Measurements from ENCODE around the gene MSRB2. TPM values are rescaled to one million over a fixed set of nuclear protein-coding genes. Genes with fewer than 3 reads are reported as not detected.

MSRB2 gene
- total and polyA plus RNA-seq, 2 experiments from 2014 or later, result 9.5 to 34.6 TPM

DNA sequence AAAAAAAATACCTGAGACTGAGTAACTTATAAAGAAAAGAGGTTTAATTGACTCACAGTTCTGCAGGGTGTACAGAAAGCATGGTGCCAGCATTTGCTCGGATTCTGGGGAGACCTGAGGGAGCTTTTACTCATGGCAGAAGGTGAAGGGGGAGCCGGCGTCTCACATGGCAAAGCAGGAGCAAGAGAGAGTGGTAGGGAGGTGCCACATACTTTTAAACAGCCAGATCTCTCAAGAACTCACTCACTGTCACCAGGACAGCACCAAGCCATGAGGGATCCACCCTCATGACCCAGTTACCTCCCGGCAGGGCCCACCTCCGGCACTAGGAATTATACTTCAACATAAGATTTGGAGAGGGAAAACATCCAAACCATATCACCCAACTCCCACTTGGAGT, 25.8 kb downstream of the MSRB2 start:
- no peak for ATAC-seq
- no peak overlapping the region for H3K4me3 Mint-ChIP-seq
- H3K27me3 ChIP-seq (ENCODE audit: insufficient read depth), result no peaks in the 10 kb centered on the region
- no peaks in the 10 kb centered on the region for H3K9me2 ChIP-seq (ENCODE audit: insufficient read depth)
- TF ChIP-seq, protein P1, sequence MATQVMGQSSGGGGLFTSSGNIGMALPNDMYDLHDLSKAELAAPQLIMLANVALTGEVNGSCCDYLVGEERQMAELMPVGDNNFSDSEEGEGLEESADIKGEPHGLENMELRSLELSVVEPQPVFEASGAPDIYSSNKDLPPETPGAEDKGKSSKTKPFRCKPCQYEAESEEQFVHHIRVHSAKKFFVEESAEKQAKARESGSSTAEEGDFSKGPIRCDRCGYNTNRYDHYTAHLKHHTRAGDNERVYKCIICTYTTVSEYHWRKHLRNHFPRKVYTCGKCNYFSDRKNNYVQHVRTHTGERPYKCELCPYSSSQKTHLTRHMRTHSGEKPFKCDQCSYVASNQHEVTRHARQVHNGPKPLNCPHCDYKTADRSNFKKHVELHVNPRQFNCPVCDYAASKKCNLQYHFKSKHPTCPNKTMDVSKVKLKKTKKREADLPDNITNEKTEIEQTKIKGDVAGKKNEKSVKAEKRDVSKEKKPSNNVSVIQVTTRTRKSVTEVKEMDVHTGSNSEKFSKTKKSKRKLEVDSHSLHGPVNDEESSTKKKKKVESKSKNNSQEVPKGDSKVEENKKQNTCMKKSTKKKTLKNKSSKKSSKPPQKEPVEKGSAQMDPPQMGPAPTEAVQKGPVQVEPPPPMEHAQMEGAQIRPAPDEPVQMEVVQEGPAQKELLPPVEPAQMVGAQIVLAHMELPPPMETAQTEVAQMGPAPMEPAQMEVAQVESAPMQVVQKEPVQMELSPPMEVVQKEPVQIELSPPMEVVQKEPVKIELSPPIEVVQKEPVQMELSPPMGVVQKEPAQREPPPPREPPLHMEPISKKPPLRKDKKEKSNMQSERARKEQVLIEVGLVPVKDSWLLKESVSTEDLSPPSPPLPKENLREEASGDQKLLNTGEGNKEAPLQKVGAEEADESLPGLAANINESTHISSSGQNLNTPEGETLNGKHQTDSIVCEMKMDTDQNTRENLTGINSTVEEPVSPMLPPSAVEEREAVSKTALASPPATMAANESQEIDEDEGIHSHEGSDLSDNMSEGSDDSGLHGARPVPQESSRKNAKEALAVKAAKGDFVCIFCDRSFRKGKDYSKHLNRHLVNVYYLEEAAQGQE (IDR thresholded peaks at IDR 0.05; ENCODE audit: unreplicated experiment), result no peak
- TF ChIP-seq ZNF462 (CRISPR knock-in tag; IDR thresholded peaks at IDR 0.05), result no peak
- TF ChIP-seq STAT1 (IDR thresholded peaks at IDR 0.05; ENCODE audit: unreplicated experiment), result no peak
- no peak for TF ChIP-seq ETS1 (IDR thresholded peaks at IDR 0.05)
- no peak for TF ChIP-seq CREB1 (CRISPR knock-in tag; IDR thresholded peaks at IDR 0.05; ENCODE audit: low read depth)
- TF ChIP-seq NANOG (IDR thresholded peaks at IDR 0.05; ENCODE audit: borderline replicate concordance), result no peak
- no peak for TF ChIP-seq ZNF114 (CRISPR knock-in tag; IDR thresholded peaks at IDR 0.05)
- TF ChIP-seq JUNB (IDR thresholded peaks at IDR 0.05; ENCODE audit: unreplicated experiment), result no peak
- TF ChIP-seq, protein P2, sequence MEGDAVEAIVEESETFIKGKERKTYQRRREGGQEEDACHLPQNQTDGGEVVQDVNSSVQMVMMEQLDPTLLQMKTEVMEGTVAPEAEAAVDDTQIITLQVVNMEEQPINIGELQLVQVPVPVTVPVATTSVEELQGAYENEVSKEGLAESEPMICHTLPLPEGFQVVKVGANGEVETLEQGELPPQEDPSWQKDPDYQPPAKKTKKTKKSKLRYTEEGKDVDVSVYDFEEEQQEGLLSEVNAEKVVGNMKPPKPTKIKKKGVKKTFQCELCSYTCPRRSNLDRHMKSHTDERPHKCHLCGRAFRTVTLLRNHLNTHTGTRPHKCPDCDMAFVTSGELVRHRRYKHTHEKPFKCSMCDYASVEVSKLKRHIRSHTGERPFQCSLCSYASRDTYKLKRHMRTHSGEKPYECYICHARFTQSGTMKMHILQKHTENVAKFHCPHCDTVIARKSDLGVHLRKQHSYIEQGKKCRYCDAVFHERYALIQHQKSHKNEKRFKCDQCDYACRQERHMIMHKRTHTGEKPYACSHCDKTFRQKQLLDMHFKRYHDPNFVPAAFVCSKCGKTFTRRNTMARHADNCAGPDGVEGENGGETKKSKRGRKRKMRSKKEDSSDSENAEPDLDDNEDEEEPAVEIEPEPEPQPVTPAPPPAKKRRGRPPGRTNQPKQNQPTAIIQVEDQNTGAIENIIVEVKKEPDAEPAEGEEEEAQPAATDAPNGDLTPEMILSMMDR (conservative IDR thresholded peaks at IDR 0.05; ENCODE audit: low read depth in 2 of 2), result no peak
- no peak for TF ChIP-seq POLR2AphosphoS5 (IDR thresholded peaks at IDR 0.05; ENCODE audit: low read depth)
- no peak overlapping the region for H3K27ac Mint-ChIP-seq
- no peak overlapping the region for H3K4me2 ChIP-seq
- H3K9me3 Mint-ChIP-seq, result no peaks in the 10 kb centered on the region
- H2AFZ ChIP-seq, result no peak overlapping the region
- no peak overlapping the region for H3K4me3 ChIP-seq
- DNase-seq (ENCODE audit: low spot score), result no peak
- peaks cover 7% of the 10 kb centered on the region for H3K27me3 Mint-ChIP-seq (ENCODE audit: insufficient read depth, low read depth, poor library complexity)
- no peaks in the 10 kb centered on the region for H3K79me2 ChIP-seq (replicated peaks; ENCODE audit: insufficient read depth)
- no peaks in the 10 kb centered on the region for H3F3A ChIP-seq (replicated peaks; ENCODE audit: low read depth)
- no peak overlapping the region for H3K27ac ChIP-seq (ENCODE audit: low read depth)
- H3K36me3 ChIP-seq (ENCODE audit: insufficient read depth), result no peaks in the 10 kb centered on the region
- peaks cover 6% of the 10 kb centered on the region; the same call in 1 of the 3 replicates for H3K36me3 Mint-ChIP-seq (ENCODE audit: low read depth)
- H3K4me1 Mint-ChIP-seq, result no peaks in the 10 kb centered on the region
- H3K4me1 ChIP-seq (ENCODE audit: insufficient read depth), result no peaks in the 10 kb centered on the region
- no peaks in the 10 kb centered on the region for H4K20me1 ChIP-seq (replicated peaks; ENCODE audit: insufficient read depth)
